Type B pancreatic cell (in vitro differentiated cells): ENCODE data around the gene LIG1. TPM values are rescaled to one million over a fixed set of nuclear protein-coding genes. Genes with fewer than 3 reads are reported as not detected.
"Not testable (repeated sequence)": the region's sequence is repeated elsewhere in the genome, so short reads cannot be mapped to it uniquely, and the experiment has no call there.

Source experiments
- DNase-seq: peaks from one replicate; pipeline ENCODE4 v3.0.0; 2021; ENCODE audit warnings: mixed read lengths; ENCODE audit not compliant: unreplicated experiment; ENCODE audit errors: extremely low spot score
- H3K27ac Mint-ChIP-seq: 2 replicates; pipeline ENCODE4 v1.8.0; 2021; ENCODE audit warnings: mild to moderate bottlenecking, mixed read lengths
- H3K27me3 Mint-ChIP-seq: 2 replicates; pipeline ENCODE4 v1.8.0; 2021; ENCODE audit warnings: mixed read lengths
- H3K36me3 Mint-ChIP-seq: 2 replicates; pipeline ENCODE4 v1.8.0; 2021; ENCODE audit warnings: mixed read lengths
- H3K4me1 Mint-ChIP-seq: one replicate; pipeline ENCODE4 v1.8.0; 2021; ENCODE audit warnings: mixed read lengths; ENCODE audit not compliant: unreplicated experiment
- H3K4me3 Mint-ChIP-seq: 2 replicates; pipeline ENCODE4 v1.8.0; 2021; ENCODE audit warnings: mild to moderate bottlenecking, mixed read lengths
- H3K9me3 Mint-ChIP-seq: 2 replicates; pipeline ENCODE4 v1.8.0; 2021; ENCODE audit warnings: mixed read lengths
- CTCF ChIP-seq: fragments of 200-600 bp; sonication (generic); conservative IDR thresholded peaks from 2 replicates; pipeline ENCODE4 v1.5.0; 2021; ENCODE audit warnings: antibody characterized with exemption, mild to moderate bottlenecking
- total RNA-seq: library from RNA; stranded (reverse); gene quantifications from 2 replicates; pipeline ENCODE4 v1.2.1, GENCODE V29; 2021; ENCODE audit warnings: low replicate concordance

LIG1 gene
- total RNA-seq, 1 donor from 2014 or later = 84.9 TPM

- peak; percentile 31 for TF ChIP-seq CTCF
- no peaks in the 10 kb centered on the region for H3K36me3 Mint-ChIP-seq
- DNase-seq = no peak
Observed at GRCh38 chr19:48085904-48086864, 84.0 kb downstream of the LIG1 start.

GRCh38 chr19:48085076-48085475 lies 85.1 kb downstream of the LIG1 start:
- Mint-ChIP-seq H3K4me1 (no peaks in the 10 kb centered on the region), H3K27ac (no peak overlapping the region), H3K36me3 (no peaks in the 10 kb centered on the region), H3K27me3 (peaks cover 11% of the 10 kb centered on the region), H3K9me3 (peaks cover 2% of the 10 kb centered on the region), H3K4me3 (no peak overlapping the region)
- no peak for DNase-seq
- TF ChIP-seq CTCF = no peak

More at GRCh38 chr19:48085904-48086864, 84.0 kb downstream of the LIG1 start:
- no peak overlapping the region for H3K27ac Mint-ChIP-seq
- no peak overlapping the region for H3K4me3 Mint-ChIP-seq
- H3K9me3 Mint-ChIP-seq = peaks cover 3% of the 10 kb centered on the region
- peaks cover 12% of the 10 kb centered on the region for H3K27me3 Mint-ChIP-seq
- H3K4me1 Mint-ChIP-seq = no peaks in the 10 kb centered on the region

GRCh38 chr19:48081106-48081505 lies 89.0 kb downstream of the LIG1 start:
- Mint-ChIP-seq H3K4me3 (no peak overlapping the region), H3K9me3 (no peaks in the 10 kb centered on the region), H3K4me1 (no peaks in the 10 kb centered on the region), H3K27me3 (peaks cover 11% of the 10 kb centered on the region), H3K27ac (no peak overlapping the region), H3K36me3 (no peaks in the 10 kb centered on the region)
- DNase-seq = no peak
- TF ChIP-seq CTCF = no peak

- H3K9me3 Mint-ChIP-seq, H3K27ac Mint-ChIP-seq, H3K4me3 Mint-ChIP-seq, H3K4me1 Mint-ChIP-seq, H3K36me3 Mint-ChIP-seq, H3K27me3 Mint-ChIP-seq, DNase-seq: not testable (repeated sequence)
Observed at GRCh38 chr19:48070177-48070769, 99.9 kb downstream of the LIG1 start.

GRCh38 chr19:48069435-48069834 lies 100.7 kb downstream of the LIG1 start:
- no peak for TF ChIP-seq CTCF
- H3K4me3 Mint-ChIP-seq = no peak overlapping the region
- no peaks in the 10 kb centered on the region for H3K4me1 Mint-ChIP-seq
- H3K36me3 Mint-ChIP-seq = no peaks in the 10 kb centered on the region
- H3K9me3 Mint-ChIP-seq = no peaks in the 10 kb centered on the region
- H3K27me3 Mint-ChIP-seq = peaks cover 8% of the 10 kb centered on the region
- no peak for DNase-seq
- H3K27ac Mint-ChIP-seq = no peak overlapping the region

Other genes with a start within 250 kb of the LIG1 start
- gene BSPH1, start 178.2 kb downstream of the LIG1 start, total RNA-seq = not detected in 2 replicates
- gene ELSPBP1, start 175.7 kb downstream of the LIG1 start, total RNA-seq = not detected in 2 replicates
- not detected in 2 replicates for gene CABP5, start 126.3 kb downstream of the LIG1 start, total RNA-seq
- gene PLA2G4C, start 59.5 kb downstream of the LIG1 start, total RNA-seq = 1.1 and 3.2 TPM in 2 replicates
- gene ZSWIM9, start 336 bp upstream of the LIG1 start, total RNA-seq = 6.7 and 10.7 TPM in 2 replicates
- 21.9 and 50.4 TPM in 2 replicates for gene CARD8, start 85.6 kb upstream of the LIG1 start, total RNA-seq
- gene ZNF114, start 99.7 kb upstream of the LIG1 start, total RNA-seq = 1.5 and 7.4 TPM in 2 replicates
- gene EMP3, start 155.2 kb upstream of the LIG1 start, total RNA-seq = 3.8 and 47.8 TPM in 2 replicates
- gene TMEM143, start 193.6 kb upstream of the LIG1 start, total RNA-seq = 8.6 and 12.8 TPM in 2 replicates
- gene SYNGR4, start 194.0 kb upstream of the LIG1 start, total RNA-seq = not detected in 2 replicates
- gene KDELR1, start 221.2 kb upstream of the LIG1 start, total RNA-seq = 227 and 245 TPM in 2 replicates
- 0.45 and 0.58 TPM in 2 replicates for gene GRIN2D, start 223.3 kb upstream of the LIG1 start, total RNA-seq